NCI-H748 treated with DMSO at 0.1 percent for 48 hours (cell line): Measurements from ENCODE around the gene ELL.
"Not testable (repeated sequence)": the region's sequence is repeated elsewhere in the genome, so short reads cannot be mapped to it uniquely, and the experiment has no call there.

Experiments used
- DNase-seq: peaks from one replicate; lab custom pipeline; 2025; lab: John Stamatoyannopoulos, UW

ELL gene

GRCh38 chr19:18531485-18531884 is 9.6 kb upstream of the ELL start:
- no peak for DNase-seq

- no peak for DNase-seq
Measured at GRCh38 chr19:18529782-18530181, 7.9 kb upstream of the ELL start.

- DNase-seq = no peak
Measured at GRCh38 chr19:18526316-18526715, 4.4 kb upstream of the ELL start.

GRCh38 chr19:18523841-18524240 is 2.0 kb upstream of the ELL start:
- no peak for DNase-seq

- DNase-seq = not testable (repeated sequence)
Measured at GRCh38 chr19:18522862-18523440, 1.1 kb upstream of the ELL start.

- peak; percentile 97 for DNase-seq
Measured at GRCh38 chr19:18522124-18522861, 423 bp upstream of the ELL start.

GRCh38 chr19:18520848-18521691 is 800 bp downstream of the ELL start:
- no peak for DNase-seq

- peak; percentile 1 for DNase-seq
Measured at GRCh38 chr19:18519962-18520847, 1.7 kb downstream of the ELL start.

- no peak for DNase-seq
Measured at GRCh38 chr19:18518639-18519038, 3.2 kb downstream of the ELL start.

GRCh38 chr19:18517606-18518005 is 4.3 kb downstream of the ELL start:
- no peak for DNase-seq

- no peak for DNase-seq
Measured at GRCh38 chr19:18515959-18516358, 5.9 kb downstream of the ELL start.

- DNase-seq = no peak
Measured at GRCh38 chr19:18514800-18515682, 6.8 kb downstream of the ELL start.

- DNase-seq = no peak
Measured at GRCh38 chr19:18513868-18514267, 8.0 kb downstream of the ELL start.

- DNase-seq = no peak
Measured at GRCh38 chr19:18510216-18510615, 11.7 kb downstream of the ELL start.

GRCh38 chr19:18508585-18508984 is 13.3 kb downstream of the ELL start:
- no peak for DNase-seq

- no peak for DNase-seq
Measured at GRCh38 chr19:18507727-18508440, 14.0 kb downstream of the ELL start.

- DNase-seq = no peak
Measured at GRCh38 chr19:18507021-18507726, 14.7 kb downstream of the ELL start.

- DNase-seq = no peak
Measured at GRCh38 chr19:18506101-18506930, 15.6 kb downstream of the ELL start.
